ENCODE results near the gene LRRC36. TPM values are rescaled to one million over a fixed set of nuclear protein-coding genes. Genes with fewer than 3 reads are reported as not detected.

LRRC36 gene
- total and polyA plus RNA-seq, 2 experiments from 2014 or later = 1.2 TPM; not detected in 1

DNA sequence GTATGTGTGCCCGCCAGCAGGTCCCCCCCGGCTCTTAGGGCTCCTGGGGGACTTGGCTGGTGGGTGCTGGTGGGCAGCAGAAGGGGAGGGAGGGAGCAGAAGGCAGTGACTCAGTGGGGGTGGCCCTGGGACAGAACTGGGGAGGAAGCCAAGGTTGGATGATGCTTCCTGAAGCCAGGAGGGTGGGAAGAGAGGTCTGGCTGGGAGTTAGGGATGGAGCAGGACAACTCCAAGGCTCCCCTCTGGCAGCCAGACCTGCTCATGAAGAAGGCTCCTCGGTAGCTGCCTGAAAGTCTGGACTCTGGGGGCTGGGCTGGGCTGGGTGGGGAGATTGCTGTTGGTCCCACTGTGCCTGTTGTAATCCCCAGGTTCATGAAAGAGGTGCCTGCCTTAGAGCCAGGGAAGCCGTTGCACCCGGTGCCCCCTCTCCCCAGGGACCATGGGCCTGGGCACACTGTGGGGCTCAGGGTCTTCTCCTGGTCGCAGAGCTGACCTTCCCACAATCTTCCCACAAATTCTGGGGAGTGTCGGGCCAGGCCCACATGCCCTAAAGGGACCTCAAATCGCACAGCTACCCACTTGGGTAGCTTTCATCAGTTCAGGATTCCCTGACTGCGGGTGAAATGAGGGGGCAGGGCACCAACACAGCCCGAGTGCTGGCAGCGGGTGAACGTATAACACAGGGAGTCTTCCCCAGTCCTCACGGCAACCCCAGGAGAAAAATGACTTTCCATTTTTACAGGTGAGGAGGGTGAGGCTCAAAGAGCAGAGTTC lies 48.4 kb upstream of the LRRC36 start:
- H3K27ac ChIP-seq (ENCODE audit: low read depth) = no peak overlapping the region
- H3K36me3 Mint-ChIP-seq (ENCODE audit: low read depth) = peaks cover 5% of the 10 kb centered on the region; the same call in 2 of the 3 replicates

DNA sequence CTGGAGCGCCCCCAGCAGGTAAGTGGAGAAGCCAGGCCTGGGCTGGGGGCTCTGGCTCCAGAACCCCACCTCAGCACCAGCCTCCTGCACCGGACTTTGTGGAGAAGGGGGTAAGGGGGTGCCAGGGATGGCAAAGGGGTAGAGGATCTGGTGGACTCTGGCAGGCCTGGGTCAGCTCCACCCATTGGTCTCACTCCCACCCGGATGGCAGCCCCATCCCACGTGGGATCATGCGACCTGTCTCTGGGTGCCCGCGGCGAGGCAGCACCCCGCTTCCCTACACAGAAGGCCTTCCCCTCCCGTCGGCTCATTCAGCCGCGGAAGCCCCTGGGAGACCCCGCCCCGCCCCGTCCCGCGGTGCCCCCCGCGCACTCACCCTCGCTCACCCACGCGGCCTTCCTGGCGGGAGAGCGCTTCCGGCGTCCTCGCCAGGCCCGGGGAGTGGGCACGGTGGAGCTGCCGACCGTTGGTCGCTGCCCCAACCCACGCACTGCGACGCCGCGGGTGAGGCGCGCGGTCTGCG lies 47.8 kb upstream of the LRRC36 start:
- Histone ChIP-seq H3F3A (replicated peaks; ENCODE audit: low read depth) (no peaks in the 10 kb centered on the region), H3K4me2 (peak overlapping the region; percentile 87), H2AFZ (peak overlapping the region; percentile 85), H3K27me3 (ENCODE audit: insufficient read depth) (peaks cover 13% of the 10 kb centered on the region), H3K4me1 (ENCODE audit: insufficient read depth) (peaks cover 5% of the 10 kb centered on the region; the same call in 1 of the 2 replicates), H3K79me2 (replicated peaks; ENCODE audit: insufficient read depth) (no peaks in the 10 kb centered on the region), H3K4me3 (peak overlapping the region; percentile 60), H3K9me2 (ENCODE audit: insufficient read depth) (no peaks in the 10 kb centered on the region), H3K27ac (ENCODE audit: low read depth) (no peak overlapping the region), H4K20me1 (replicated peaks; ENCODE audit: insufficient read depth) (no peaks in the 10 kb centered on the region), H3K36me3 (ENCODE audit: insufficient read depth) (no peaks in the 10 kb centered on the region)
- Mint-ChIP-seq H3K4me3 (peak overlapping the region; percentile 80), H3K36me3 (ENCODE audit: low read depth) (peaks cover 5% of the 10 kb centered on the region; the same call in 2 of the 3 replicates), H3K9me3 (no peaks in the 10 kb centered on the region), H3K4me1 (peaks cover 2% of the 10 kb centered on the region; the same call in 2 of the 3 replicates), H3K27ac (no peak overlapping the region), H3K27me3 (ENCODE audit: insufficient read depth, low read depth, poor library complexity) (peaks cover 6% of the 10 kb centered on the region)
- TF ChIP-seq JUNB (IDR thresholded peaks at IDR 0.05; ENCODE audit: unreplicated experiment) = no peak
- TF ChIP-seq, protein P1, sequence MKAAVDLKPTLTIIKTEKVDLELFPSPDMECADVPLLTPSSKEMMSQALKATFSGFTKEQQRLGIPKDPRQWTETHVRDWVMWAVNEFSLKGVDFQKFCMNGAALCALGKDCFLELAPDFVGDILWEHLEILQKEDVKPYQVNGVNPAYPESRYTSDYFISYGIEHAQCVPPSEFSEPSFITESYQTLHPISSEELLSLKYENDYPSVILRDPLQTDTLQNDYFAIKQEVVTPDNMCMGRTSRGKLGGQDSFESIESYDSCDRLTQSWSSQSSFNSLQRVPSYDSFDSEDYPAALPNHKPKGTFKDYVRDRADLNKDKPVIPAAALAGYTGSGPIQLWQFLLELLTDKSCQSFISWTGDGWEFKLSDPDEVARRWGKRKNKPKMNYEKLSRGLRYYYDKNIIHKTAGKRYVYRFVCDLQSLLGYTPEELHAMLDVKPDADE (IDR thresholded peaks at IDR 0.05) = no peak
- TF ChIP-seq CTCF (conservative IDR thresholded peaks at IDR 0.05; ENCODE audit: low read depth in 2 of 2) = peak; percentile 67 to 78
- TF ChIP-seq, protein P2, sequence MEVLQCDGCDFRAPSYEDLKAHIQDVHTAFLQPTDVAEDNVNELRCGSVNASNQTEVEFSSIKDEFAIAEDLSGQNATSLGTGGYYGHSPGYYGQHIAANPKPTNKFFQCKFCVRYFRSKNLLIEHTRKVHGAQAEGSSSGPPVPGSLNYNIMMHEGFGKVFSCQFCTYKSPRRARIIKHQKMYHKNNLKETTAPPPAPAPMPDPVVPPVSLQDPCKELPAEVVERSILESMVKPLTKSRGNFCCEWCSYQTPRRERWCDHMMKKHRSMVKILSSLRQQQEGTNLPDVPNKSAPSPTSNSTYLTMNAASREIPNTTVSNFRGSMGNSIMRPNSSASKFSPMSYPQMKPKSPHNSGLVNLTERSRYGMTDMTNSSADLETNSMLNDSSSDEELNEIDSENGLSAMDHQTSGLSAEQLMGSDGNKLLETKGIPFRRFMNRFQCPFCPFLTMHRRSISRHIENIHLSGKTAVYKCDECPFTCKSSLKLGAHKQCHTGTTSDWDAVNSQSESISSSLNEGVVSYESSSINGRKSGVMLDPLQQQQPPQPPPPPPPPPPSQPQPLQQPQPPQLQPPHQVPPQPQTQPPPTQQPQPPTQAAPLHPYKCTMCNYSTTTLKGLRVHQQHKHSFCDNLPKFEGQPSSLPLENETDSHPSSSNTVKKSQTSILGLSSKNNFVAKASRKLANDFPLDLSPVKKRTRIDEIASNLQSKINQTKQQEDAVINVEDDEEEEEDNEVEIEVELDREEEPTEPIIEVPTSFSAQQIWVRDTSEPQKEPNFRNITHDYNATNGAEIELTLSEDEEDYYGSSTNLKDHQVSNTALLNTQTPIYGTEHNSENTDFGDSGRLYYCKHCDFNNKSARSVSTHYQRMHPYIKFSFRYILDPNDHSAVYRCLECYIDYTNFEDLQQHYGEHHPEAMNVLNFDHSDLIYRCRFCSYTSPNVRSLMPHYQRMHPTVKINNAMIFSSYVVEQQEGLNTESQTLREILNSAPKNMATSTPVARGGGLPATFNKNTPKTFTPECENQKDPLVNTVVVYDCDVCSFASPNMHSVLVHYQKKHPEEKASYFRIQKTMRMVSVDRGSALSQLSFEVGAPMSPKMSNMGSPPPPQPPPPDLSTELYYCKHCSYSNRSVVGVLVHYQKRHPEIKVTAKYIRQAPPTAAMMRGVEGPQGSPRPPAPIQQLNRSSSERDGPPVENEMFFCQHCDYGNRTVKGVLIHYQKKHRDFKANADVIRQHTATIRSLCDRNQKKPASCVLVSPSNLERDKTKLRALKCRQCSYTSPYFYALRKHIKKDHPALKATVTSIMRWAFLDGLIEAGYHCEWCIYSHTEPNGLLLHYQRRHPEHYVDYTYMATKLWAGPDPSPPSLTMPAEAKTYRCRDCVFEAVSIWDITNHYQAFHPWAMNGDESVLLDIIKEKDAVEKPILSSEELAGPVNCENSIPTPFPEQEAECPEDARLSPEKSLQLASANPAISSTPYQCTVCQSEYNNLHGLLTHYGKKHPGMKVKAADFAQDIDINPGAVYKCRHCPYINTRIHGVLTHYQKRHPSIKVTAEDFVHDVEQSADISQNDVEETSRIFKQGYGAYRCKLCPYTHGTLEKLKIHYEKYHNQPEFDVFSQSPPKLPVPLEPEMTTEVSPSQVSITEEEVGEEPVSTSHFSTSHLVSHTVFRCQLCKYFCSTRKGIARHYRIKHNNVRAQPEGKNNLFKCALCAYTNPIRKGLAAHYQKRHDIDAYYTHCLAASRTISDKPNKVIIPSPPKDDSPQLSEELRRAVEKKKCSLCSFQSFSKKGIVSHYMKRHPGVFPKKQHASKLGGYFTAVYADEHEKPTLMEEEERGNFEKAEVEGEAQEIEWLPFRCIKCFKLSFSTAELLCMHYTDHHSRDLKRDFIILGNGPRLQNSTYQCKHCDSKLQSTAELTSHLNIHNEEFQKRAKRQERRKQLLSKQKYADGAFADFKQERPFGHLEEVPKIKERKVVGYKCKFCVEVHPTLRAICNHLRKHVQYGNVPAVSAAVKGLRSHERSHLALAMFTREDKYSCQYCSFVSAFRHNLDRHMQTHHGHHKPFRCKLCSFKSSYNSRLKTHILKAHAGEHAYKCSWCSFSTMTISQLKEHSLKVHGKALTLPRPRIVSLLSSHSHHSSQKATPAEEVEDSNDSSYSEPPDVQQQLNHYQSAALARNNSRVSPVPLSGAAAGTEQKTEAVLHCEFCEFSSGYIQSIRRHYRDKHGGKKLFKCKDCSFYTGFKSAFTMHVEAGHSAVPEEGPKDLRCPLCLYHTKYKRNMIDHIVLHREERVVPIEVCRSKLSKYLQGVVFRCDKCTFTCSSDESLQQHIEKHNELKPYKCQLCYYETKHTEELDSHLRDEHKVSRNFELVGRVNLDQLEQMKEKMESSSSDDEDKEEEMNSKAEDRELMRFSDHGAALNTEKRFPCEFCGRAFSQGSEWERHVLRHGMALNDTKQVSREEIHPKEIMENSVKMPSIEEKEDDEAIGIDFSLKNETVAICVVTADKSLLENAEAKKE (CRISPR knock-in tag; IDR thresholded peaks at IDR 0.05) = no peak
- TF ChIP-seq POLR2AphosphoS5 (IDR thresholded peaks at IDR 0.05; ENCODE audit: low read depth) = no peak
- ATAC-seq (peak; percentile 78), DNase-seq (ENCODE audit: low spot score) (peak; percentile 26)

More for the DNA sequence above, 48.4 kb upstream of the LRRC36 start:
- Histone ChIP-seq H3K36me3 (ENCODE audit: insufficient read depth) (no peaks in the 10 kb centered on the region), H2AFZ (peak overlapping the region; percentile 85), H3K4me1 (ENCODE audit: insufficient read depth) (peaks cover 5% of the 10 kb centered on the region; the same call in 1 of the 2 replicates), H3K27me3 (ENCODE audit: insufficient read depth) (peaks cover 13% of the 10 kb centered on the region), H3K79me2 (replicated peaks; ENCODE audit: insufficient read depth) (no peaks in the 10 kb centered on the region), H3K4me2 (peak overlapping the region; percentile 87), H3K9me2 (ENCODE audit: insufficient read depth) (no peaks in the 10 kb centered on the region), H4K20me1 (replicated peaks; ENCODE audit: insufficient read depth) (no peaks in the 10 kb centered on the region), H3K4me3 (peak overlapping the region; percentile 60), H3F3A (replicated peaks; ENCODE audit: low read depth) (no peaks in the 10 kb centered on the region)
- DNase-seq (ENCODE audit: low spot score) = peak; percentile 80
- Mint-ChIP-seq H3K4me3 (peak overlapping the region; percentile 80), H3K27me3 (ENCODE audit: insufficient read depth, low read depth, poor library complexity) (peaks cover 6% of the 10 kb centered on the region), H3K27ac (no peak overlapping the region), H3K4me1 (peaks cover 2% of the 10 kb centered on the region; the same call in 2 of the 3 replicates), H3K9me3 (no peaks in the 10 kb centered on the region)
- no peak for ATAC-seq
- TF ChIP-seq EZH2phosphoT487 (IDR thresholded peaks at IDR 0.05; ENCODE audit: unreplicated experiment) = no peak
- TF ChIP-seq POLR2AphosphoS5 (IDR thresholded peaks at IDR 0.05; ENCODE audit: low read depth) = no peak
- no peak for TF ChIP-seq JUNB (IDR thresholded peaks at IDR 0.05; ENCODE audit: unreplicated experiment)
- no peak for TF ChIP-seq ZNF331 (CRISPR knock-in tag; IDR thresholded peaks at IDR 0.05; ENCODE audit: low read depth)
